ENCODE measurements around the gene OR10S1.

OR10S1 gene

GRCh38 chr11:123939317-123939716 is 38.3 kb downstream of the OR10S1 start, which contains the start of gene OR4D5:
OR4D5 (plus strand) TSS chr11:123939617; CDS start chr11:123939617, 0 bp downstream.
- TF ChIP-seq JUND (IDR thresholded peaks at IDR 0.05; ENCODE audit: low read depth): no peak
- in situ Hi-C loops (cut with HindIII; ENCODE audit: low pct_unique_long_range_greater_than_20kb, low sequenced_read_pairs): no loop called here
- no peak for DNase-seq (ENCODE audit: low read depth in 1 of 2, low spot score in 1 of 2)

Data from T47D (cell line).